HG03469 (cell line): ENCODE data around the gene TCTA.

Experiments used
- ATAC-seq: cut with Tn5 transposase; IDR thresholded peaks from one replicate; pipeline ENCODE4 v1.9.1; 2021; ENCODE audit warnings: mild to moderate bottlenecking, moderate library complexity, moderate number of reproducible peaks; ENCODE audit not compliant: unreplicated experiment

The TCTA gene

DNA sequence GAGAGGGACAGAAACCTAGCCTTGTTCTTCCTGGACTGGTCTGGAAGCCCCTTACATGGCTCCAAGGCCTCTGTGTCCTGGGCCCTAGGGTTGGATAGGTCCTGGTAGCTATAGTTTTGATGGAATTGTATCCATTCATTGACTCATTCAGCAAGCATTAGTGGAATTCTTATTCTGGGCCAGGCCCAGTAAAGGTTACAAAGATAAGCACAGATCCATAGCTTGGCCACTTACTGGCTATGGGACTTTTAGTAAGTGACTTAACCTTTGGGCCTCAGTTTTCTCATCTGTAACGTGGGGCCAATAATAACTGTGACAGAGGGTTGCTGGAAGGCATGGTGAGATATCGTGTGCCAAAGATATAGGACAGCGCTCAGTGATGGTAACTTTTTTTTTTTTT lies 44.2 kb downstream of the TCTA start:
- ATAC-seq = no peak

DNA sequence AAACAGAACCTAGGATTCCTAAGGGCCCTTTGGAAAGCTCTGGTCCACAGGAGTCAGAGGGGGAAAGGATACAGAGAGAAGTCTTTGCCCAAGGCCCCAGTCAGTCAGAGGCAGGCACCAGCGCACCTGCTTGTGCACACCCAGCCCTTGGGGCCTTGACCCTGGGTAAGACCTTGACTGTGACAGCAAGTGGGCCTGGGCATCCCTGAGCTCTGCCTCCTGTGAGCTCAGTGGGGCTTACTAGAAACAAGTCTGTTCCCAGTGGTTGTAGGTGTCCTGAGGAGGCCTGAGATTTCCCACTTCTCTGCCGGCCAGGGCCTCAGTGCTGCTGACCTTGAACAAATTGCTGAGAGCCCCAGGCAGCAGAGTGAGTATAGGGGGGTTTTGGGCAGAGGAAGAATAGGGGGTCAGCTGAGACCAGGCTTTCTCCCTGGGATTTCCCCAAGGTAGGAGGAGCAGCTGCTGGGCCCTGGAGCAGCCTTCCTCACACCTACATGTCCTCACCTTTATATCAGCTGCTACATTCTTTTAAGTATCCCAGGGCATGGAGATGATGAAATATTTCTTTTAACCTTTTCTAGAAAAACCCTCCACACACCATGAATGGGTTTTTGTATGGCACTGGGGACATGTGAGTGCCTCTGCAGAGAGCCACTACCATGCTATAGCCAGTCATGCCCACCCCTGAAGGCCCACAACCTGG lies 48.1 kb downstream of the TCTA start:
- no peak for ATAC-seq

DNA sequence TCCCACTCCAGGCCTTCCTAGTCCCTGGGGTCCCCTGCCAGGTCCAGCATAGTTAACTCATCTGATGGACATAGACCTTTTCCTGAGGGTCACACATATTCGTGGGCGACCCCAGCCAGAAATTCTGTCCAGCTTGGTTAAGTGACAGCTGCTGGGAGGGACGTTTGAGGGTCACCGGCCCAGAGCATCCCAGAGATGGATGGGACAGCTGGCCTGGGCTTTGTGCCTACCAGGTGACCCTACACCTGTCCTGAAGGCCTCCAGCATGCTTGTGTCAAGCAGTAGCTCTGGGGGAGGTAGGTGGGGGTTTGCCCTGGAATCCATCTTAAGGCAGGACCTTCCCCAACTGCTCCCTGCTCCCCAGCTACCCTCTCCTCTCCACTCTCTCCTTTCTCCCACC lies 48.7 kb downstream of the TCTA start:
- no peak for ATAC-seq

DNA sequence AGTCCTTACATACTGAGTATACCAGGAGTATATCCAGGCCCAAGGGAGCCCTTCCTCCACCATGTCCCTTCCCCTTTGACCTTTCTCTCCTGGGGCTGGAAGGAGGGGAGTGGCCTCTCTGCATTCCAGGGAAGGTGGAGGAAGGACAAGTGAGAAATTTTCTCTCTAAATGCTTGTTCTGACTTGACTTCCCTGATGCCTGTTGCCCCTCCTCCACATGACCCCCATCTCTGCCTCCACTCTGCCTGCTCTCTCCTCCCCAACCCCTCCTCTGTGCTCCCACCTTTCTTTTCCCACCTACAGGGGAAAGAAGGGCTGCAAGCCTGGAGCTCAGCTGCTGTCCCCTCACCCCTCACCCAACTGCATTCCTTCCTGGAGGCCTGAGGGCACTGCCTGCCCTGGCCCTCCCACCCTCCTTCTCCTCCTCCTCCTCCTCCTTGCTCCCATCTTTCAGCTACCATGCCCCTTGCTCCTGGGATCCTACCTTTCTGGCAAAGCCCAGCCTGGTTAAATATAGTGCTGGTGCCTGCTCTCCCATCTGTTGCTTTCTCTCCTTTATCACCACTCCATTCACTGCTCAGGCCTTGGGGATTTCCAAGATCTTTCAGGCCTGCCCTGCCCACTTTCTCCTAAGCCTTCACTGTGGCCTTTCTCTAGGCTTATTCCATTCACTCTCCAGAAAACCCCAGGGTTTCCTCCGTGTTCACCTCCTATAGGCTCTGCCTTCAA lies 49.4 kb downstream of the TCTA start:
- no peak for ATAC-seq

DNA sequence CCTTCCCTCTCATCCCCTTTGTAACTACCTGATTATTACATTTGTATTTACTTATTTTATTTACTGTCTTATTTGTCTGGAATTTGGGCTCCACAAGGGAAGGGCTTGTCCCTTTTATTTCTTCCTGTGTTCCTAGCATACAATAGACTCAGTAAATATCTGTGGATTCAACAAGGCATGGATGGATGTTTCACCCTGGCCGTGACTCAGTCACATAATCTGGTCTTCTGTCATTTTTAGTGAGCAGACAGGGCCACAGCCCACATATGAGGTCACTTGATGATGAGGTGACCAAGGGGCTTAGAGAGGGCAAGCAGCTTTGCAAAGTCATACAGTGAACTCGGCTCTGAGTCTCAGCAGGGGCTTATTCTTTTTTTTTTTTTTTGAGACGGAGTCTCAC lies 50.0 kb downstream of the TCTA start:
- ATAC-seq = no peak

DNA sequence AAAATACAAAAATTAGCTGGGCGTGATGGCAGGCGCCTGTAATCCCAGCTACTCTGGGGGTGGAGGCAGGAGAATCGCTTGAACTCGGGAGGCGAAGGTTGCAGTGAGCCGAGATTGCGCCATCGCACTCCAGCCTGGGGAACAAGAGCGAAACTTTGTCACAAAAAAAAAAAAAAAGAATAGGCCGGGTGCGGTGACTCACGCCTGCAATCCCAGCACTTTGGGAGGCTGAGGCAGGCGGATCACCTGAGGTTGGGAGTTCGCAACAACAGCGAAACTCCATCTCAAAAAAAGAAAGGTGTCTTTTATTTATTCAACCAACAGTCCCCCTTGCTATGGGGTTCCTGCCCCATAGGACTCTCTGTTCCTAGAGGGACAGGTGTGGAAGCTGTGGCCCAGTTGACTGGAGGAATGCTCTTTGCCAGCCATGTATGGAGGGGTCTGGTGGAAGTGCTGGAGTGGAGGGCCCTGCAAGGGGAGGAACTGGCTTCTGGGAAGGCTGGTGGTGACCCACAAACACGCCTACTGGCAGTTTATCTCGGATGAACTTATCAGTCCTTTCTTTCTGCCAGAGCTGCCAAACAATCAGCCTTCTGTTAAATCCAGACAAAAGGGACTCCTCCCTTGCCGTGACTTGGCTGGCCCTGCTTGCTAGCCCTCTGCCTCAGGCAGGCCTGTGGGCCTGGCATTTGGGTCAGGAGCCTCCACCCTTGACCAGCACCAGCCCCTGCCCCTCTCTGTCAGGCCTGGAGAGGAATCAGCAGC lies 53.2 kb downstream of the TCTA start:
- ATAC-seq = no peak
